LNCAP (cell line): ENCODE results near the gene KHDRBS2.

Experiments used
- CTCF ChIP-seq: fragments of 450-650 bp; IDR thresholded peaks from 2 replicates; pipeline ENCODE4 v1.5.1; 2017; ENCODE audit warnings: mild to moderate bottlenecking

KHDRBS2 gene

GRCh38 chr6:62119401-62119800 lies 166.6 kb downstream of the KHDRBS2 start:
- TF ChIP-seq CTCF, result no peak

GRCh38 chr6:62103186-62103859 lies 182.7 kb downstream of the KHDRBS2 start:
- TF ChIP-seq CTCF, result no peak

- no peak for TF ChIP-seq CTCF
These were observed 183.6 kb downstream of the KHDRBS2 start for GRCh38 chr6:62102387-62102786.

- TF ChIP-seq CTCF, result no peak
These were observed 195.4 kb downstream of the KHDRBS2 start for GRCh38 chr6:62090442-62091229.

GRCh38 chr6:62089781-62090180 lies 196.2 kb downstream of the KHDRBS2 start:
- TF ChIP-seq CTCF, result no peak

GRCh38 chr6:62086047-62086446 lies 200.0 kb downstream of the KHDRBS2 start:
- no peak for TF ChIP-seq CTCF

GRCh38 chr6:62075869-62076268 lies 210.2 kb downstream of the KHDRBS2 start:
- no peak for TF ChIP-seq CTCF
